GM13976 (cell line): ENCODE measurements around the gene PDE6D.
A peak's percentile ranks its signal among the peaks of the same experiment; 100 is the strongest.

Source experiments
- DNase-seq: peaks from one replicate; pipeline ENCODE4 v3.0.0; 2012; ENCODE audit warnings: low spot score
- CTCF ChIP-seq: IDR thresholded peaks from 2 replicates; pipeline ENCODE4 v1.5.1; 2012; ENCODE audit warnings: borderline replicate concordance, mild to moderate bottlenecking; ENCODE audit not compliant: insufficient read depth; ENCODE audit errors: extremely low read depth, missing control alignments, control extremely low read depth
- in situ Hi-C: fragments of 300-500 bp; cut with MboI; formaldehyde crosslinking; loops from one replicate; pipeline ENCODE4 v1.12.0; 2022; ENCODE audit warnings: low sequenced_read_pairs, mixed read lengths, inconsistent platforms; ENCODE audit not compliant: unreplicated experiment

The PDE6D gene

GRCh38 chr2:231720292-231720986, 60.6 kb downstream of the PDE6D start:
- no peak for TF ChIP-seq CTCF
- in situ Hi-C loops = no loop called here
- DNase-seq = no peak

DNA sequence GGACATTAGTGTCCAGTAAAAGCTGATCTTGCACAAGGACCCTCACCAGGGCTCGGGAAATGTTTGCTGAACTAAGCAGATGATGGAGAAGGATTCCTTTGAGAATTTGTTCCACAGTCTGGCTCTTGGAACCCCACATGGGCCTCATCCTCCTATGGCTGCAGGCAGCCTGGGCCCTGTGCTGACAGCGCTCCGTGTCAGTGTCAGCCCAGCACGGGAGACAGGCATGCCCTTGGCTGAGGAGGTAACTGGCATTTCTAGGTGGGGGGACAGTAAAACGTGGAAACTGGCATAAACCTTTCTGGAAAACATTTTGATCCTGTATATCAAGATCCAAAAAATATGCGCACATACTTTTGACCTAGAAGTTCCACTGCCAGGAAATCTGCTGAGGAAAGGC, 62.3 kb downstream of the PDE6D start:
- no peak for TF ChIP-seq CTCF
- DNase-seq = no peak
- in situ Hi-C loops = no loop called here

GRCh38 chr2:231717281-231718171, 63.6 kb downstream of the PDE6D start:
- peak; percentile 78 for DNase-seq
- TF ChIP-seq CTCF = no peak
- in situ Hi-C loops = no loop called here

GRCh38 chr2:231716666-231717280, 64.3 kb downstream of the PDE6D start:
- in situ Hi-C loops = no loop called here
- no peak for TF ChIP-seq CTCF
- DNase-seq = no peak

DNA sequence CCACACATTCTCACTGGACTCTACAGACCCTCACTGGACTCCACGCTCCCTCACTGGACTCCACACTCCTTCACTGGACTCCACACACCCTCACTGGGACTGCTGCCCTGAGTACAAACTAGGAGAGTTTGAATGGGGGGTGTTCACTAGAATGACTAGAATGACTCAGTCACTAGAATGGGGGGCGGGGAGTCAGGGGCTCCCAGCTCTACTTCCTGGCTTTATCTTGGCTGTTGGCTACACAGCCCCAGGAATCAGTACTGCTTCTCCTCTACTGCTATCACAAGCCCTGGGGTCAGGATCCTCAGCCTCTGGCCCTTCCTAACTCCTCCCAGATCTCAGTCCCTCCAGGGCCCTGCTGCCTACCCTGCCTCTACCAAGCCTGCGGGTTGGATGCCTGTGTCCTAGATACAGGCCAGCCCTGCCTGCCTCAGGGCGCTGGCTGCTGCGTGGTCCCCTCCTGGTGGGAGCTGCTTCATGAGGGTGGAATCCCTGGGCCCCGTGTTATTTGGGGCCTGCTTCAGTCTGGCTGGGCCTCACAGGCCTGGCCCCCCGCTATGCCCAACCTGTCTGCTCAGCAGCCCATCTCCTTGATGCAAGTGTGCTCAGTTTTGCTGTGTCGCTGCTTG, 65.0 kb downstream of the PDE6D start:
- DNase-seq = no peak
- in situ Hi-C loops = no loop called here
- TF ChIP-seq CTCF = no peak

- in situ Hi-C loops = no loop called here
- no peak for DNase-seq
- TF ChIP-seq CTCF = peak; percentile 6
Observed at GRCh38 chr2:231715499-231715837, 65.6 kb downstream of the PDE6D start.
